CD8-positive, alpha-beta memory T cell (primary cell): ENCODE data around the gene ALPK3. TPM values are rescaled to one million over a fixed set of nuclear protein-coding genes. Genes with fewer than 3 reads are reported as not detected.
"Not testable (repeated sequence)": the region's sequence is repeated elsewhere in the genome, so short reads cannot be mapped to it uniquely, and the experiment has no call there.

Experiments
- CTCF ChIA-PET: fragments of 350-600 bp; sonication (Branson Sonifier 250); formaldehyde crosslinking; loops from one replicate; lab custom pipeline; 2021; ENCODE audit warnings: antibody characterized with exemption; lab: Charles Lee
- POLR2A ChIA-PET: fragments of 350-600 bp; sonication (Branson Sonifier 250); formaldehyde crosslinking; loops from one replicate; lab custom pipeline; 2021; ENCODE audit warnings: antibody characterized with exemption; lab: Charles Lee
- DNase-seq, 5 donors: peaks; one replicate each; pipeline versions ENCODE4 v3.0.0 to v3.0.0-alpha.2; 2020 to 2022; ENCODE audit warnings: mixed read lengths in 1 of 5
- H3K27ac ChIP-seq: one replicate; pipeline ENCODE4 v1.7.0; 2013; ENCODE audit warnings: low read depth, mild to moderate bottlenecking, low read length, moderate library complexity
- H3K27me3 ChIP-seq: 2 replicates; pipeline ENCODE4 v1.7.0; 2013; ENCODE audit warnings: low read length, mild to moderate bottlenecking; ENCODE audit not compliant: insufficient read depth, poor library complexity, severe bottlenecking
- H3K36me3 ChIP-seq: 2 replicates; pipeline ENCODE4 v1.7.0; 2013; ENCODE audit warnings: mild to moderate bottlenecking, low read length, moderate library complexity; ENCODE audit not compliant: insufficient read depth
- H3K4me1 ChIP-seq: 2 replicates; pipeline ENCODE4 v1.7.0; 2013; ENCODE audit warnings: mild to moderate bottlenecking, low read length, moderate library complexity; ENCODE audit not compliant: insufficient read depth
- H3K4me3 ChIP-seq: 2 replicates; pipeline ENCODE4 v1.7.0; 2013; ENCODE audit warnings: mild to moderate bottlenecking, low read length
- H3K9me3 ChIP-seq: 2 replicates; pipeline ENCODE4 v1.7.0; 2013; ENCODE audit warnings: mild to moderate bottlenecking, low read length
- H3K27ac Mint-ChIP-seq, 8 donors: one replicate each; pipeline ENCODE4 v1.8.0; 2020 to 2021; ENCODE audit warnings: mixed read lengths in 8 of 8, mild to moderate bottlenecking in 6 of 8, inconsistent platforms in 3 of 8, moderate library complexity in 3 of 8
- H3K27me3 Mint-ChIP-seq, 2 donors: one replicate each; pipeline ENCODE4 v1.8.0; 2020 to 2021; ENCODE audit warnings: mixed read lengths in 2 of 2, mild to moderate bottlenecking in 1 of 2, moderate library complexity in 1 of 2
- H3K36me3 Mint-ChIP-seq, 3 donors: one replicate each; pipeline ENCODE4 v1.8.0; 2020 to 2021; ENCODE audit warnings: mixed read lengths in 3 of 3, inconsistent platforms in 1 of 3, mild to moderate bottlenecking in 1 of 3
- H3K4me1 Mint-ChIP-seq, 3 donors: one replicate each; pipeline ENCODE4 v1.8.0; 2020 to 2021; ENCODE audit warnings: mixed read lengths in 3 of 3, inconsistent platforms in 1 of 3, mild to moderate bottlenecking in 1 of 3
- H3K4me3 Mint-ChIP-seq, 7 donors: one replicate each; pipeline ENCODE4 v1.8.0; 2020 to 2021; ENCODE audit warnings: mixed read lengths in 7 of 7, mild to moderate bottlenecking in 6 of 7, moderate library complexity in 4 of 7, inconsistent platforms in 2 of 7
- H3K9me3 Mint-ChIP-seq, 5 donors: one replicate each; pipeline ENCODE4 v1.8.0; 2020 to 2022; ENCODE audit warnings: mixed read lengths in 5 of 5, mild to moderate bottlenecking in 3 of 5, moderate library complexity in 2 of 5, inconsistent platforms in 1 of 5
- polyA plus RNA-seq: library from polyadenylated mRNA; unstranded; fragments of 300-500 nt; fragmentation: Illumina TruSeq; gene quantifications from one replicate; pipeline ENCODE4 v1.2.3, GENCODE V29; 2021
- total RNA-seq, 2 experiments: library from RNA; stranded (reverse); gene quantifications; one replicate each; pipeline ENCODE4 v1.2.3, GENCODE V29; 2021

Gene ALPK3
- total and polyA plus RNA-seq, 3 experiments from 2014 or later = 0.03 to 0.18 (median 0.07) TPM

- Histone ChIP-seq H3K36me3 (no peaks in the 10 kb centered on the region), H3K4me3 (no peak overlapping the region), H3K9me3 (no peaks in the 10 kb centered on the region), H3K27ac (no peak overlapping the region), H3K27me3 (peaks cover 4% of the 10 kb centered on the region), H3K4me1 (no peaks in the 10 kb centered on the region)
- Mint-ChIP-seq H3K9me3 (no peaks in the 10 kb centered on the region), H3K27ac (no peak overlapping the region), H3K4me1 (no peaks in the 10 kb centered on the region), H3K4me3 (no peak overlapping the region), H3K27me3 (peaks cover 7 to 9% of the 10 kb centered on the region in 2 donors), H3K36me3 (no peaks in the 10 kb centered on the region)
- ChIA-PET POLR2A (no interaction called here), CTCF (no interaction called here)
- no peak for DNase-seq
Observed at GRCh38 chr15:84835661-84836337, 18.6 kb downstream of the ALPK3 start.

- no peaks in the 10 kb centered on the region for H3K36me3 ChIP-seq
- Mint-ChIP-seq H3K27me3 (peaks cover 10 to 14% of the 10 kb centered on the region in 2 donors), H3K4me1 (no peaks in the 10 kb centered on the region), H3K27ac (no peak overlapping the region), H3K4me3 (no peak overlapping the region), H3K36me3 (no peaks in the 10 kb centered on the region), H3K9me3 (no peaks in the 10 kb centered on the region)
- H3K27me3 ChIP-seq = peaks cover 4% of the 10 kb centered on the region
- H3K9me3 ChIP-seq = no peaks in the 10 kb centered on the region
- ChIA-PET CTCF (no interaction called here), POLR2A (no interaction called here)
- no peaks in the 10 kb centered on the region for H3K4me1 ChIP-seq
- DNase-seq = no peak
- H3K4me3 ChIP-seq = no peak overlapping the region
- no peak overlapping the region for H3K27ac ChIP-seq
Observed at GRCh38 chr15:84836844-84837243, 19.7 kb downstream of the ALPK3 start.

- no peaks in the 10 kb centered on the region for H3K4me1 ChIP-seq
- peaks cover 4% of the 10 kb centered on the region for H3K27me3 ChIP-seq
- H3K4me3 Mint-ChIP-seq = no peak overlapping the region
- no peak for DNase-seq
- H3K4me3 ChIP-seq = no peak overlapping the region
- no peaks in the 10 kb centered on the region for H3K9me3 Mint-ChIP-seq
- no peak overlapping the region for H3K27ac Mint-ChIP-seq
- H3K9me3 ChIP-seq = no peaks in the 10 kb centered on the region
- POLR2A ChIA-PET = no interaction called here
- no peaks in the 10 kb centered on the region for H3K4me1 Mint-ChIP-seq
- no peak overlapping the region for H3K27ac ChIP-seq
- peaks cover 9 to 18% of the 10 kb centered on the region in 2 donors for H3K27me3 Mint-ChIP-seq
- no peaks in the 10 kb centered on the region for H3K36me3 Mint-ChIP-seq
- CTCF ChIA-PET = no interaction called here
- H3K36me3 ChIP-seq = no peaks in the 10 kb centered on the region
Observed at GRCh38 chr15:84839714-84840113, 22.6 kb downstream of the ALPK3 start.

GRCh38 chr15:84840255-84840654 is 23.1 kb downstream of the ALPK3 start:
- H3K27me3 Mint-ChIP-seq = peaks cover 9 to 18% of the 10 kb centered on the region in 2 donors
- H3K9me3 ChIP-seq = no peaks in the 10 kb centered on the region

GRCh38 chr15:84840741-84841429 is 23.7 kb downstream of the ALPK3 start:
- Histone ChIP-seq H3K9me3 (no peaks in the 10 kb centered on the region), H3K27me3 (peaks cover 4% of the 10 kb centered on the region), H3K36me3 (no peaks in the 10 kb centered on the region), H3K27ac (no peak overlapping the region), H3K4me3 (no peak overlapping the region), H3K4me1 (no peaks in the 10 kb centered on the region)
- Mint-ChIP-seq H3K4me3 (peak overlapping the region in 1 of 7 donors; percentile 56), H3K9me3 (peaks cover 0 to 2% (median 0%) of the 10 kb centered on the region in 5 donors), H3K36me3 (no peaks in the 10 kb centered on the region), H3K27me3 (peaks cover 4 to 18% of the 10 kb centered on the region in 2 donors), H3K27ac (no peak overlapping the region), H3K4me1 (no peaks in the 10 kb centered on the region)
- ChIA-PET CTCF (interaction anchor here (1.3 kb wide), 1 partner anchor 40 kb away, joined by 3 read pairs; no protein-coding TSS in a partner anchor), POLR2A (no interaction called here)
- DNase-seq = no peak

More at GRCh38 chr15:84840255-84840654, 23.1 kb downstream of the ALPK3 start:
- Histone ChIP-seq H3K36me3 (no peaks in the 10 kb centered on the region), H3K27me3 (peaks cover 4% of the 10 kb centered on the region), H3K27ac (no peak overlapping the region), H3K4me3 (no peak overlapping the region), H3K4me1 (no peaks in the 10 kb centered on the region)
- POLR2A ChIA-PET = no interaction called here
- CTCF ChIA-PET = interaction anchor here (1.3 kb wide), 1 partner anchor 39 kb away, joined by 3 read pairs; no protein-coding TSS in a partner anchor
- Mint-ChIP-seq H3K36me3 (no peaks in the 10 kb centered on the region), H3K27ac (no peak overlapping the region), H3K4me1 (no peaks in the 10 kb centered on the region), H3K9me3 (no peaks in the 10 kb centered on the region), H3K4me3 (no peak overlapping the region)
- DNase-seq = no peak

GRCh38 chr15:84842781-84843180 is 25.6 kb downstream of the ALPK3 start:
- Histone ChIP-seq H3K4me1 (no peaks in the 10 kb centered on the region), H3K27me3 (no peaks in the 10 kb centered on the region), H3K27ac (no peak overlapping the region), H3K9me3 (no peaks in the 10 kb centered on the region), H3K36me3 (no peaks in the 10 kb centered on the region), H3K4me3 (no peak overlapping the region)
- Mint-ChIP-seq H3K27me3 (peaks cover 5 to 10% of the 10 kb centered on the region in 2 donors), H3K36me3 (peaks cover 0 to 11% (median 4%) of the 10 kb centered on the region in 3 donors), H3K4me1 (no peaks in the 10 kb centered on the region), H3K4me3 (no peak overlapping the region), H3K9me3 (peaks cover 6 to 15% (median 12%) of the 10 kb centered on the region in 5 donors), H3K27ac (peak overlapping the region in 1 of 8 donors; percentile 61)
- ChIA-PET CTCF (interaction anchor here (1.5 kb wide), 1 partner anchor 8 kb away, joined by 3 read pairs; no protein-coding TSS in a partner anchor), POLR2A (no interaction called here)
- DNase-seq = no peak

- Histone ChIP-seq H3K9me3 (no peaks in the 10 kb centered on the region), H3K27ac (no peak overlapping the region), H3K4me3 (no peak overlapping the region), H3K36me3 (no peaks in the 10 kb centered on the region), H3K4me1 (no peaks in the 10 kb centered on the region), H3K27me3 (no peaks in the 10 kb centered on the region)
- ChIA-PET POLR2A (interaction anchor here (0.7 kb wide), 1 partner anchor 159 kb away, joined by 3 read pairs; no protein-coding TSS in a partner anchor), CTCF (interaction anchor here (1.2 to 1.5 kb wide), 2 partner anchors 13 to 14 kb away, joined by 4 to 6 read pairs; no protein-coding TSS in a partner anchor)
- Mint-ChIP-seq H3K27me3 (peaks cover 5 to 10% of the 10 kb centered on the region in 2 donors), H3K9me3 (peaks cover 6 to 15% (median 14%) of the 10 kb centered on the region in 5 donors), H3K27ac (no peak overlapping the region), H3K4me1 (no peaks in the 10 kb centered on the region), H3K4me3 (no peak overlapping the region), H3K36me3 (peaks cover 0 to 18% (median 6%) of the 10 kb centered on the region in 3 donors)
- DNase-seq = no peak
Observed at GRCh38 chr15:84844964-84845363, 27.8 kb downstream of the ALPK3 start.

- H3K4me1 ChIP-seq, H3K9me3 ChIP-seq, H3K27ac ChIP-seq, H3K27me3 ChIP-seq, H3K27ac Mint-ChIP-seq, H3K4me3 Mint-ChIP-seq, H3K36me3 ChIP-seq, H3K4me3 ChIP-seq, H3K4me1 Mint-ChIP-seq: not testable (repeated sequence)
- CTCF ChIA-PET = interaction anchor here (1.2 to 1.5 kb wide), 2 partner anchors 13 to 15 kb away, joined by 4 to 6 read pairs; no protein-coding TSS in a partner anchor
- Mint-ChIP-seq H3K36me3 (peaks cover 0 to 18% (median 6%) of the 10 kb centered on the region in 3 donors), H3K9me3 (peaks cover 6 to 15% (median 14%) of the 10 kb centered on the region in 5 donors), H3K27me3 (peaks cover 5 to 10% of the 10 kb centered on the region in 2 donors)
- peak in 1 of 5 donors; percentile 13 for DNase-seq
- POLR2A ChIA-PET = interaction anchor here (0.7 kb wide), 1 partner anchor 158 kb away, joined by 3 read pairs; no protein-coding TSS in a partner anchor
Observed at GRCh38 chr15:84845631-84846030, 28.5 kb downstream of the ALPK3 start.
